Gastrocnemius medialis (tissue), 4 donors: ENCODE measurements around the gene CENPN. TPM values are rescaled to one million over a fixed set of nuclear protein-coding genes. Genes with fewer than 3 reads are reported as not detected.

Experiments used
- ATAC-seq, 2 donors: fragments of 150-250 bp; one replicate each; pipeline ENCODE4 v1.9.1; 2016
- DNase-seq, 2 donors: peaks; one replicate each; pipeline ENCODE4 v3.0.0-alpha.2; 2019
- H3K27ac ChIP-seq, 4 donors: fragments of 200-600 bp; sonication (generic); 1 replicate in 1 of 4; 2 replicates in 3 of 4; pipeline ENCODE4 v1.5.1; 2016 to 2018; ENCODE audit warnings: mild to moderate bottlenecking in 2 of 4, moderate library complexity in 1 of 4
- H3K27me3 ChIP-seq, 3 donors: fragments of 200-600 bp; sonication (generic) in 2 of 3; 1 replicate in 1 of 3; 2 replicates in 2 of 3; pipeline versions ENCODE4 v1.5.1 to v1.6.0; 2016 to 2019; ENCODE audit warnings: mild to moderate bottlenecking in 1 of 3, moderate library complexity in 1 of 3
- H3K36me3 ChIP-seq, 2 donors: fragments of 200-600 bp; sonication (generic) in 1 of 2; one replicate each; pipeline ENCODE4 v1.5.1; 2017 to 2018
- H3K4me1 ChIP-seq, 2 donors: fragments of 200-600 bp; sonication (generic) in 1 of 2; one replicate each; pipeline ENCODE4 v1.5.1; 2016 to 2017; ENCODE audit warnings: mild to moderate bottlenecking in 2 of 2
- H3K4me3 ChIP-seq, 4 donors: fragments of 200-600 bp; sonication (generic) in 3 of 4; 1 replicate in 1 of 4; 2 replicates in 3 of 4; pipeline ENCODE4 v1.5.1; 2016 to 2019; ENCODE audit warnings: mild to moderate bottlenecking in 2 of 4
- H3K9me3 ChIP-seq, 3 donors: fragments of 200-600 bp; sonication (generic) in 2 of 3; 1 replicate in 1 of 3; 2 replicates in 2 of 3; pipeline ENCODE4 v1.5.1; 2016 to 2019
- CTCF ChIP-seq, 5 experiments: fragments of 450-650 bp in 3 of 5; fragments of 200-600 bp in 2 of 5; sonication (generic) in 2 of 5; IDR thresholded peaks in 4 of 5; conservative IDR thresholded peaks in 1 of 5; 1 replicate in 4 of 5; 2 replicates in 1 of 5; pipeline ENCODE4 v1.5.1; 2016 to 2019; ENCODE audit warnings: antibody characterized with exemption in 5 of 5, mild to moderate bottlenecking in 3 of 5, moderate library complexity in 3 of 5
- POLR2A ChIP-seq, 2 donors: fragments of 450-650 bp; IDR thresholded peaks; one replicate each; pipeline ENCODE4 v1.6.1; 2017; ENCODE audit warnings: antibody characterized with exemption in 2 of 2, mild to moderate bottlenecking in 2 of 2, moderate library complexity in 2 of 2
- in situ Hi-C, 4 donors: fragments of 200-750 bp; cut with MboI; loops; one replicate each; pipeline versions ENCODE4 v1.15.0 to v1.8.0; 2017; ENCODE audit warnings: low sequenced_read_pairs in 4 of 4
- intact Hi-C: fragments of 100-400 bp; cut with DNase I; formaldehyde crosslinking; loops from one replicate; pipeline ENCODE4 v1.15.1; 2023; ENCODE audit warnings: low total_unique reads
- total RNA-seq, 4 donors: library from RNA; depleted of rRNA; stranded (reverse); fragments of >200 nt; gene quantifications; one replicate each; pipeline versions ENCODE4 v1.1.0 to v1.2.3, GENCODE V29; 2016

CENPN gene
- total RNA-seq, 4 donors from 2014 or later = 5.2 to 10.9 (median 7.5) TPM

GRCh38 chr16:80988756-80989155 is 18.3 kb upstream of the CENPN start:
- Histone ChIP-seq H3K4me3 (no peak overlapping the region), H3K36me3 (no peaks in the 10 kb centered on the region), H3K9me3 (no peaks in the 10 kb centered on the region), H3K27ac (no peak overlapping the region), H3K27me3 (no peaks in the 10 kb centered on the region), H3K4me1 (peaks cover 2 to 12% of the 10 kb centered on the region in 2 donors)
- ATAC-seq (no peak), DNase-seq (no peak)
- TF ChIP-seq POLR2A (IDR thresholded peaks at IDR 0.05) (no peak), CTCF (IDR thresholded peaks at IDR 0.05 in 4 of 5, conservative IDR thresholded peaks at IDR 0.05 in 1 of 5) (no peak)
- intact Hi-C loops (no loop called here), in situ Hi-C loops (no loop called here)

GRCh38 chr16:80989801-80990200 is 17.2 kb upstream of the CENPN start:
- intact Hi-C loops = no loop called here
- DNase-seq = no peak

GRCh38 chr16:80990577-80990976 is 16.4 kb upstream of the CENPN start:
- no peaks in the 10 kb centered on the region for H3K36me3 ChIP-seq
- H3K4me3 ChIP-seq = no peak overlapping the region
- TF ChIP-seq CTCF (IDR thresholded peaks at IDR 0.05 in 4 of 5, conservative IDR thresholded peaks at IDR 0.05 in 1 of 5) (no peak), POLR2A (IDR thresholded peaks at IDR 0.05) (no peak)
- ATAC-seq = no peak
- H3K27me3 ChIP-seq = no peaks in the 10 kb centered on the region
- H3K9me3 ChIP-seq = no peaks in the 10 kb centered on the region
- intact Hi-C loops (no loop called here), in situ Hi-C loops (no loop called here)
- H3K4me1 ChIP-seq = peaks cover 4 to 12% of the 10 kb centered on the region in 2 donors
- no peak overlapping the region for H3K27ac ChIP-seq
- DNase-seq = no peak

More at GRCh38 chr16:80989801-80990200, 17.2 kb upstream of the CENPN start:
- Histone ChIP-seq H3K9me3 (no peaks in the 10 kb centered on the region), H3K27me3 (no peaks in the 10 kb centered on the region), H3K4me3 (no peak overlapping the region), H3K36me3 (no peaks in the 10 kb centered on the region), H3K27ac (no peak overlapping the region), H3K4me1 (peaks cover 4 to 12% of the 10 kb centered on the region in 2 donors)
- TF ChIP-seq CTCF (IDR thresholded peaks at IDR 0.05 in 4 of 5, conservative IDR thresholded peaks at IDR 0.05 in 1 of 5) = no peak
- no peak for TF ChIP-seq POLR2A (IDR thresholded peaks at IDR 0.05)
- in situ Hi-C loops = no loop called here
- no peak for ATAC-seq

- intact Hi-C loops (no loop called here), in situ Hi-C loops (no loop called here)
- no peak for TF ChIP-seq CTCF (IDR thresholded peaks at IDR 0.05 in 4 of 5, conservative IDR thresholded peaks at IDR 0.05 in 1 of 5)
- TF ChIP-seq POLR2A (IDR thresholded peaks at IDR 0.05) = no peak
- Histone ChIP-seq H3K4me1 (peaks cover 4 to 12% of the 10 kb centered on the region in 2 donors), H3K27ac (no peak overlapping the region), H3K4me3 (no peak overlapping the region), H3K9me3 (no peaks in the 10 kb centered on the region), H3K36me3 (no peaks in the 10 kb centered on the region), H3K27me3 (no peaks in the 10 kb centered on the region)
- no peak for ATAC-seq
- no peak for DNase-seq
Observed at GRCh38 chr16:80990978-80991377, 16.0 kb upstream of the CENPN start.

GRCh38 chr16:80991792-80992430 is 15.1 kb upstream of the CENPN start:
- TF ChIP-seq POLR2A (IDR thresholded peaks at IDR 0.05) (no peak), CTCF (IDR thresholded peaks at IDR 0.05 in 4 of 5, conservative IDR thresholded peaks at IDR 0.05 in 1 of 5) (no peak)
- Histone ChIP-seq H3K4me3 (no peak overlapping the region), H3K9me3 (no peaks in the 10 kb centered on the region), H3K27me3 (no peaks in the 10 kb centered on the region), H3K27ac (no peak overlapping the region), H3K4me1 (peaks cover 4 to 11% of the 10 kb centered on the region in 2 donors), H3K36me3 (no peaks in the 10 kb centered on the region)
- intact Hi-C loops = no loop called here
- ATAC-seq = no peak
- DNase-seq = no peak
- in situ Hi-C loops = no loop called here
